ENCODE data around the gene MRPL41. TPM values are rescaled to one million over a fixed set of nuclear protein-coding genes. Genes with fewer than 3 reads are reported as not detected.
A peak's percentile ranks its signal among the peaks of the same experiment; 100 is the strongest.

The MRPL41 gene
- total RNA-seq, 2 donors from 2014 or later: 94.4 to 146 TPM

GRCh38 chr9:137575716-137576411 is 24.2 kb downstream of the MRPL41 start:
- H3K9me3 ChIP-seq: no peaks in the 10 kb centered on the region
- H3K27ac ChIP-seq: no peak overlapping the region
- no peaks in the 10 kb centered on the region for H3K36me3 ChIP-seq

GRCh38 chr9:137578518-137579258 is 27.0 kb downstream of the MRPL41 start, which contains the start of gene DPH7:
Gene DPH7 (minus strand): TSS chr9:137578925. CDS start chr9:137578777, 148 bp downstream.
- no peaks in the 10 kb centered on the region for H3K27me3 ChIP-seq
- no peaks in the 10 kb centered on the region for H3K9me3 ChIP-seq
- peak within 1 kb of the TSS; percentile 83 for H3K27ac ChIP-seq
- H3K9ac ChIP-seq (ENCODE audit: low read depth in 2 of 2, low read length in 2 of 2): peak within 1 kb of the TSS; percentile 63 to 81
- peak; percentile 95 for TF ChIP-seq CTCF (IDR thresholded peaks at IDR 0.05)
- peak within 1 kb of the TSS; percentile 96 for H3K4me3 ChIP-seq
- H3K4me1 ChIP-seq: no peaks in the 10 kb centered on the region
- no peaks in the 10 kb centered on the region for H3K36me3 ChIP-seq
- DNase-seq: peak; percentile 99
- intact Hi-C loops (cut with DNase I): no loop called here

More at GRCh38 chr9:137575716-137576411, 24.2 kb downstream of the MRPL41 start:
- DNase-seq: no peak
- H3K27me3 ChIP-seq: no peaks in the 10 kb centered on the region
- H3K9ac ChIP-seq (ENCODE audit: low read depth in 2 of 2, low read length in 2 of 2): no peak overlapping the region
- intact Hi-C loops (cut with DNase I): no loop called here
- no peak overlapping the region for H3K4me3 ChIP-seq
- H3K4me1 ChIP-seq: no peaks in the 10 kb centered on the region
- no peak for TF ChIP-seq CTCF (IDR thresholded peaks at IDR 0.05)

- DNase-seq: no peak
- intact Hi-C loops (cut with DNase I): no loop called here
- Histone ChIP-seq H3K27me3 (no peaks in the 10 kb centered on the region), H3K4me3 (peak overlapping the region; percentile 96), H3K4me1 (no peaks in the 10 kb centered on the region), H3K9ac (ENCODE audit: low read depth in 2 of 2, low read length in 2 of 2) (peak overlapping the region; percentile 58 to 81), H3K36me3 (no peaks in the 10 kb centered on the region), H3K9me3 (no peaks in the 10 kb centered on the region), H3K27ac (no peak overlapping the region)
- TF ChIP-seq CTCF (IDR thresholded peaks at IDR 0.05): no peak
Measured at GRCh38 chr9:137579259-137579604, 27.6 kb downstream of the MRPL41 start.

GRCh38 chr9:137580209-137580953 is 28.7 kb downstream of the MRPL41 start:
- intact Hi-C loops (cut with DNase I): no loop called here

More at GRCh38 chr9:137580209-137580953, 28.7 kb downstream of the MRPL41 start:
- no peak overlapping the region for H3K4me3 ChIP-seq
- no peaks in the 10 kb centered on the region for H3K36me3 ChIP-seq
- H3K27ac ChIP-seq: no peak overlapping the region
- no peaks in the 10 kb centered on the region for H3K9me3 ChIP-seq
- H3K27me3 ChIP-seq: no peaks in the 10 kb centered on the region
- no peak for TF ChIP-seq CTCF (IDR thresholded peaks at IDR 0.05)
- H3K9ac ChIP-seq (ENCODE audit: low read depth in 2 of 2, low read length in 2 of 2): no peak overlapping the region
- H3K4me1 ChIP-seq: no peaks in the 10 kb centered on the region
- DNase-seq: no peak

Data from colonic mucosa (tissue), 4 donors.